Stomach (tissue), 9 donors: ENCODE measurements around the gene LRRC8C. TPM values are rescaled to one million over a fixed set of nuclear protein-coding genes. Genes with fewer than 3 reads are reported as not detected.

Experiments used
- DNase-seq, 2 donors: peaks; one replicate each; pipeline versions ENCODE4 v3.0.0 to v3.0.0-alpha.2; 2013 to 2019
- H3K27ac ChIP-seq, 5 donors: fragments of 200-600 bp in 4 of 5; sonication (generic) in 4 of 5; one replicate each; pipeline ENCODE4 v1.5.1; 2013 to 2019; ENCODE audit warnings: mild to moderate bottlenecking in 1 of 5, moderate library complexity in 1 of 5
- H3K27me3 ChIP-seq, 3 donors: fragments of 200-600 bp; sonication (generic); one replicate each; pipeline ENCODE4 v1.5.1; 2017 to 2019; ENCODE audit warnings: mixed run types in 1 of 3
- H3K36me3 ChIP-seq, 4 donors: fragments of 200-600 bp; sonication (generic); 1 replicate in 3 of 4; 2 replicates in 1 of 4; pipeline ENCODE4 v1.5.1; 2016 to 2019
- H3K4me1 ChIP-seq, 4 donors: fragments of 200-600 bp; sonication (generic); one replicate each; pipeline ENCODE4 v1.5.1; 2016 to 2019
- H3K4me3 ChIP-seq, 4 donors: fragments of 200-600 bp; sonication (generic) in 3 of 4; one replicate each; pipeline ENCODE4 v1.5.1; 2016 to 2019; ENCODE audit warnings: mild to moderate bottlenecking in 1 of 4
- H3K9me3 ChIP-seq, 4 donors: fragments of 200-600 bp; sonication (generic); one replicate each; pipeline ENCODE4 v1.5.1; 2016 to 2019
- CTCF ChIP-seq, 7 experiments: fragments of 450-650 bp in 4 of 7; fragments of 200-600 bp in 3 of 7; sonication (generic) in 3 of 7; IDR thresholded peaks; one replicate each; pipeline ENCODE4 v1.5.1; 2016 to 2019; ENCODE audit warnings: antibody characterized with exemption in 7 of 7, control low read depth in 2 of 7, mild to moderate bottlenecking in 1 of 7
- EP300 ChIP-seq: sonication (generic); formaldehyde crosslinking; IDR thresholded peaks from one replicate; pipeline ENCODE4 v1.6.1; 2017; ENCODE audit warnings: antibody characterized with exemption
- POLR2A ChIP-seq, 4 donors: fragments of 450-650 bp; IDR thresholded peaks; one replicate each; pipeline ENCODE4 v1.6.1; 2016; ENCODE audit warnings: antibody characterized with exemption in 4 of 4, control low read depth in 2 of 4, mild to moderate bottlenecking in 1 of 4, moderate library complexity in 1 of 4
- POLR2AphosphoS5 ChIP-seq, 3 donors: sonication (generic); formaldehyde crosslinking; IDR thresholded peaks; one replicate each; pipeline ENCODE4 v1.6.1; 2016; ENCODE audit warnings: antibody characterized with exemption in 3 of 3
- WGBS, 5 donors: extraction: QIAGEN DNeasy Blood & Tissue Kit in 3 of 5; methylation state at CpG; one replicate each; pipeline versions ENCODE4 v1.1.5 to v1.1.7; 2013 to 2018; 5-methylcytosine and 5-hydroxymethylcytosine counted together
- intact Hi-C: fragments of 100-400 bp; cut with DNase I; formaldehyde crosslinking; loops from one replicate; pipeline ENCODE4 v1.15.1; 2023; ENCODE audit warnings: low total_unique reads
- polyA plus RNA-seq, 3 donors: library from polyadenylated mRNA; stranded (reverse); fragments of 200-250 nt; gene quantifications; one replicate each; pipeline ENCODE4 v1.2.3, GENCODE V29; 2013
- total RNA-seq, 5 donors: library from RNA; depleted of rRNA; stranded (reverse); fragments of >200 nt; gene quantifications; one replicate each; pipeline versions ENCODE4 v1.1.0 to v1.2.3, GENCODE V29; 2014 to 2016
- donor health status: healthy with polysubstance abuse.
- donor health status: Bipolar disorder and iron deficiency.
- donor health status: healthy.

LRRC8C gene
- total and polyA plus RNA-seq, 8 donors, result 0.45 to 14.8 (median 1.4) TPM

GRCh38 chr1:89725631-89726030 is 92.7 kb downstream of the LRRC8C start:
- H3K4me1 ChIP-seq, result peaks cover 0 to 29% (median 6%) of the 10 kb centered on the region in 4 donors
- H3K9me3 ChIP-seq, result no peaks in the 10 kb centered on the region
- no peaks in the 10 kb centered on the region for H3K36me3 ChIP-seq
- no peak for TF ChIP-seq POLR2AphosphoS5 (IDR thresholded peaks at IDR 0.05)
- no peak for TF ChIP-seq EP300
- TF ChIP-seq CTCF (IDR thresholded peaks at IDR 0.05), result no peak
- peak overlapping the region in 4 of 5 donors; percentile 9 to 53 (median 50) for H3K27ac ChIP-seq
- intact Hi-C loops, result no loop called here
- H3K4me3 ChIP-seq, result no peak overlapping the region
- DNase-seq, result no peak
- H3K27me3 ChIP-seq, result no peaks in the 10 kb centered on the region
- WGBS, 5 donors, result 68 to 85% (median 79%) methylated on average over 4 of the region's 4 CpGs

- no peak for DNase-seq
- WGBS, 5 donors, result 73 to 84% (median 81%) methylated on average over 12 of the region's 12 CpGs
- TF ChIP-seq EP300, result no peak
- TF ChIP-seq POLR2A (IDR thresholded peaks at IDR 0.05), result no peak
- TF ChIP-seq POLR2AphosphoS5 (IDR thresholded peaks at IDR 0.05), result no peak
- no peak for TF ChIP-seq CTCF (IDR thresholded peaks at IDR 0.05)
- no peaks in the 10 kb centered on the region for H3K36me3 ChIP-seq
- intact Hi-C loops, result no loop called here
- H3K9me3 ChIP-seq, result no peaks in the 10 kb centered on the region
- H3K4me3 ChIP-seq, result no peak overlapping the region
- no peaks in the 10 kb centered on the region for H3K27me3 ChIP-seq
- peak overlapping the region in 3 of 5 donors; percentile 9 to 39 (median 33) for H3K27ac ChIP-seq
- H3K4me1 ChIP-seq, result peaks cover 0 to 20% (median 6%) of the 10 kb centered on the region in 4 donors
These were observed 94.8 kb downstream of the LRRC8C start for GRCh38 chr1:89727517-89728312.

- H3K27ac ChIP-seq, result peak overlapping the region in 3 of 5 donors; percentile 9 to 39 (median 33)
These were observed 95.5 kb downstream of the LRRC8C start for GRCh38 chr1:89728381-89728780.

GRCh38 chr1:89732206-89732605 is 99.3 kb downstream of the LRRC8C start:
- H3K27me3 ChIP-seq, result no peaks in the 10 kb centered on the region
- 81 to 100% (median 95%) methylated on average over 1 of the region's 1 CpG for WGBS, 5 donors
- H3K36me3 ChIP-seq, result no peaks in the 10 kb centered on the region
- H3K9me3 ChIP-seq, result no peaks in the 10 kb centered on the region
- H3K27ac ChIP-seq, result no peak overlapping the region
- intact Hi-C loops, result no loop called here
- no peak for DNase-seq
- no peak overlapping the region for H3K4me3 ChIP-seq
- peaks cover 0 to 11% (median 4%) of the 10 kb centered on the region in 4 donors for H3K4me1 ChIP-seq
- TF ChIP-seq CTCF (IDR thresholded peaks at IDR 0.05) (no peak), POLR2A (IDR thresholded peaks at IDR 0.05) (no peak), POLR2AphosphoS5 (IDR thresholded peaks at IDR 0.05) (no peak), EP300 (no peak)

More at GRCh38 chr1:89728381-89728780, 95.5 kb downstream of the LRRC8C start:
- H3K27me3 ChIP-seq, result no peaks in the 10 kb centered on the region
- no peaks in the 10 kb centered on the region for H3K36me3 ChIP-seq
- H3K4me1 ChIP-seq, result peaks cover 0 to 20% (median 6%) of the 10 kb centered on the region in 4 donors
- no peak for DNase-seq
- intact Hi-C loops, result no loop called here
- TF ChIP-seq EP300, result no peak
- no peak for TF ChIP-seq POLR2AphosphoS5 (IDR thresholded peaks at IDR 0.05)
- no peak for TF ChIP-seq POLR2A (IDR thresholded peaks at IDR 0.05)
- TF ChIP-seq CTCF (IDR thresholded peaks at IDR 0.05), result no peak
- no peak overlapping the region for H3K4me3 ChIP-seq
- 69 to 88% (median 79%) methylated on average over 4 of the region's 4 CpGs for WGBS, 5 donors
- no peaks in the 10 kb centered on the region for H3K9me3 ChIP-seq
